IPS-20b (cell line): ENCODE results near the gene PROM2.

Source experiments
- H3K27ac ChIP-seq: one replicate; pipeline ENCODE4 v1.5.1; 2013; ENCODE audit warnings: low read length
- H3K27me3 ChIP-seq: 2 replicates; pipeline ENCODE4 v1.6.1; 2013; ENCODE audit warnings: mild to moderate bottlenecking, low read length, inconsistent platforms; ENCODE audit not compliant: insufficient read depth
- H3K36me3 ChIP-seq: 2 replicates; pipeline ENCODE4 v1.6.1; 2013; ENCODE audit warnings: low read depth, mild to moderate bottlenecking, inconsistent platforms, low read length, moderate library complexity; ENCODE audit not compliant: insufficient read depth
- H3K4me1 ChIP-seq: 2 replicates; pipeline ENCODE4 v1.6.1; 2013; ENCODE audit warnings: mild to moderate bottlenecking, control low read depth, inconsistent platforms, low read length, moderate library complexity; ENCODE audit not compliant: insufficient read depth
- H3K4me3 ChIP-seq: 2 replicates; pipeline ENCODE4 v1.5.1; 2013; ENCODE audit warnings: mild to moderate bottlenecking, low read length, inconsistent platforms
- H3K9ac ChIP-seq: 2 replicates; pipeline ENCODE4 v1.6.1; 2013; ENCODE audit warnings: low read depth, mild to moderate bottlenecking, inconsistent platforms, low read length, moderate library complexity
- H3K9me3 ChIP-seq: 2 replicates; pipeline ENCODE4 v1.6.1; 2013; ENCODE audit warnings: mild to moderate bottlenecking, low read depth, low read length, inconsistent platforms; ENCODE audit not compliant: insufficient read depth

The PROM2 gene

GRCh38 chr2:95270541-95271081 is 3.6 kb upstream of the PROM2 start:
- Histone ChIP-seq H3K4me3 (no peak overlapping the region), H3K36me3 (no peaks in the 10 kb centered on the region), H3K9me3 (no peaks in the 10 kb centered on the region), H3K9ac (no peak overlapping the region), H3K27ac (no peak overlapping the region), H3K4me1 (no peaks in the 10 kb centered on the region), H3K27me3 (no peaks in the 10 kb centered on the region)

GRCh38 chr2:95271381-95271971 is 2.8 kb upstream of the PROM2 start:
- Histone ChIP-seq H3K9ac (no peak overlapping the region), H3K4me1 (no peaks in the 10 kb centered on the region), H3K27ac (no peak overlapping the region), H3K27me3 (no peaks in the 10 kb centered on the region), H3K36me3 (no peaks in the 10 kb centered on the region), H3K4me3 (no peak overlapping the region), H3K9me3 (no peaks in the 10 kb centered on the region)

- no peak overlapping the region for H3K4me3 ChIP-seq
- no peak overlapping the region for H3K27ac ChIP-seq
- H3K9me3 ChIP-seq, result no peaks in the 10 kb centered on the region
- H3K4me1 ChIP-seq, result no peaks in the 10 kb centered on the region
- no peaks in the 10 kb centered on the region for H3K36me3 ChIP-seq
- no peaks in the 10 kb centered on the region for H3K27me3 ChIP-seq
- no peak overlapping the region for H3K9ac ChIP-seq
These were observed 1.9 kb upstream of the PROM2 start for GRCh38 chr2:95272299-95272751.

- no peak overlapping the region for H3K4me3 ChIP-seq
- no peak overlapping the region for H3K27ac ChIP-seq
- no peaks in the 10 kb centered on the region for H3K36me3 ChIP-seq
- no peak overlapping the region for H3K9ac ChIP-seq
- no peaks in the 10 kb centered on the region for H3K27me3 ChIP-seq
- H3K9me3 ChIP-seq, result no peaks in the 10 kb centered on the region
- H3K4me1 ChIP-seq, result no peaks in the 10 kb centered on the region
These were observed 1.5 kb upstream of the PROM2 start for GRCh38 chr2:95272781-95273180.

- no peak overlapping the region for H3K4me3 ChIP-seq
- no peaks in the 10 kb centered on the region for H3K27me3 ChIP-seq
- H3K4me1 ChIP-seq, result no peaks in the 10 kb centered on the region
- H3K36me3 ChIP-seq, result no peaks in the 10 kb centered on the region
- H3K27ac ChIP-seq, result no peak overlapping the region
- no peak overlapping the region for H3K9ac ChIP-seq
- no peaks in the 10 kb centered on the region for H3K9me3 ChIP-seq
These were observed 521 bp upstream of the PROM2 start for GRCh38 chr2:95273566-95274290.

GRCh38 chr2:95275151-95275515 is 884 bp downstream of the PROM2 start:
- Histone ChIP-seq H3K27ac (no peak overlapping the region), H3K27me3 (no peaks in the 10 kb centered on the region), H3K9me3 (no peaks in the 10 kb centered on the region), H3K36me3 (no peaks in the 10 kb centered on the region), H3K9ac (no peak overlapping the region), H3K4me1 (no peaks in the 10 kb centered on the region), H3K4me3 (no peak overlapping the region)

GRCh38 chr2:95275601-95276243 is 1.5 kb downstream of the PROM2 start:
- Histone ChIP-seq H3K9ac (no peak overlapping the region), H3K9me3 (no peaks in the 10 kb centered on the region), H3K4me1 (no peaks in the 10 kb centered on the region), H3K36me3 (no peaks in the 10 kb centered on the region), H3K27me3 (no peaks in the 10 kb centered on the region), H3K4me3 (no peak overlapping the region), H3K27ac (no peak overlapping the region)

- Histone ChIP-seq H3K36me3 (no peaks in the 10 kb centered on the region), H3K9ac (no peak overlapping the region), H3K4me3 (no peak overlapping the region), H3K27me3 (no peaks in the 10 kb centered on the region), H3K27ac (no peak overlapping the region), H3K9me3 (no peaks in the 10 kb centered on the region), H3K4me1 (no peaks in the 10 kb centered on the region)
These were observed 2.1 kb downstream of the PROM2 start for GRCh38 chr2:95276244-95276887.

- Histone ChIP-seq H3K9me3 (no peaks in the 10 kb centered on the region), H3K9ac (no peak overlapping the region), H3K4me1 (no peaks in the 10 kb centered on the region), H3K27me3 (no peaks in the 10 kb centered on the region), H3K36me3 (no peaks in the 10 kb centered on the region), H3K4me3 (no peak overlapping the region), H3K27ac (no peak overlapping the region)
These were observed 2.6 kb downstream of the PROM2 start for GRCh38 chr2:95276888-95277245.

GRCh38 chr2:95277246-95277906 is 3.1 kb downstream of the PROM2 start:
- Histone ChIP-seq H3K36me3 (no peaks in the 10 kb centered on the region), H3K27me3 (no peaks in the 10 kb centered on the region), H3K4me1 (no peaks in the 10 kb centered on the region), H3K27ac (no peak overlapping the region), H3K4me3 (no peak overlapping the region), H3K9me3 (no peaks in the 10 kb centered on the region), H3K9ac (no peak overlapping the region)

GRCh38 chr2:95278051-95278471 is 3.8 kb downstream of the PROM2 start:
- Histone ChIP-seq H3K4me1 (no peaks in the 10 kb centered on the region), H3K9ac (no peak overlapping the region), H3K27me3 (no peaks in the 10 kb centered on the region), H3K9me3 (no peaks in the 10 kb centered on the region), H3K4me3 (no peak overlapping the region), H3K36me3 (no peaks in the 10 kb centered on the region), H3K27ac (no peak overlapping the region)
